H9 (cell line): ENCODE measurements around the gene ATF1. TPM values are rescaled to one million over a fixed set of nuclear protein-coding genes. Genes with fewer than 3 reads are reported as not detected.

Experiments used
- DNase-seq: peaks from one replicate; pipeline ENCODE4 v3.0.0-alpha.2; 2017
- H2AFZ ChIP-seq: one replicate; pipeline ENCODE4 v1.6.1; 2013; ENCODE audit warnings: mild to moderate bottlenecking, low read length, control low read depth, moderate library complexity
- H2AK5ac ChIP-seq: 2 replicates; pipeline ENCODE4 v1.6.1; 2013; ENCODE audit warnings: low read length, control low read depth, mixed read lengths; ENCODE audit not compliant: insufficient read length
- H2BK120ac ChIP-seq: one replicate; pipeline ENCODE4 v1.6.1; 2013; ENCODE audit warnings: low read depth, mild to moderate bottlenecking, low read length, control low read depth, inconsistent platforms; ENCODE audit not compliant: poor library complexity, severe bottlenecking
- H2BK12ac ChIP-seq: 2 replicates; pipeline ENCODE4 v1.6.1; 2013; ENCODE audit warnings: low read length, control low read depth, mixed read lengths, low read depth; ENCODE audit not compliant: insufficient read length
- H2BK15ac ChIP-seq: 2 replicates; pipeline ENCODE4 v1.6.1; 2013; ENCODE audit warnings: low read depth, low read length, control low read depth
- H2BK20ac ChIP-seq: one replicate; pipeline ENCODE4 v1.6.1; 2013; ENCODE audit warnings: low read depth, mild to moderate bottlenecking, low read length, control low read depth, inconsistent platforms; ENCODE audit not compliant: poor library complexity, severe bottlenecking
- H2BK5ac ChIP-seq: 2 replicates; pipeline ENCODE4 v1.6.1; 2013; ENCODE audit warnings: low read length, control low read depth, mixed read lengths; ENCODE audit not compliant: insufficient read length
- H3K14ac ChIP-seq: 2 replicates; pipeline ENCODE4 v1.6.1; 2013; ENCODE audit warnings: low read length, control low read depth; ENCODE audit not compliant: insufficient read depth
- H3K18ac ChIP-seq: 2 replicates; pipeline ENCODE4 v1.6.1; 2013; ENCODE audit warnings: low read depth, mild to moderate bottlenecking, mixed read lengths, low read length, control low read depth; ENCODE audit not compliant: insufficient read length
- H3K23ac ChIP-seq: 2 replicates; pipeline ENCODE4 v1.6.1; 2013; ENCODE audit warnings: low read length, control low read depth, mixed read lengths, low read depth; ENCODE audit not compliant: insufficient read length
- H3K23me2 ChIP-seq: 2 replicates; pipeline ENCODE4 v1.6.1; 2013; ENCODE audit warnings: low read depth, mild to moderate bottlenecking, mixed read lengths, low read length, control low read depth; ENCODE audit not compliant: insufficient read length, poor library complexity, severe bottlenecking
- H3K27ac ChIP-seq: 2 replicates; pipeline ENCODE4 v1.5.1; 2013; ENCODE audit warnings: low read length, control low read depth, mixed read lengths, low read depth; ENCODE audit not compliant: insufficient read length
- H3K27me3 ChIP-seq: 2 replicates; pipeline ENCODE4 v1.6.1; 2013; ENCODE audit warnings: low read length, control low read depth, inconsistent platforms; ENCODE audit not compliant: insufficient read depth
- H3K4ac ChIP-seq: 2 replicates; pipeline ENCODE4 v1.6.1; 2013; ENCODE audit warnings: low read depth, mild to moderate bottlenecking, control low read depth, inconsistent platforms, low read length, moderate library complexity
- H3K4me1 ChIP-seq: 2 replicates; pipeline ENCODE4 v1.6.1; 2013; ENCODE audit warnings: low read length, control low read depth, inconsistent platforms; ENCODE audit not compliant: insufficient read depth
- H3K4me2 ChIP-seq: 2 replicates; pipeline ENCODE4 v1.6.1; 2013; ENCODE audit warnings: low read length, control low read depth, mixed read lengths; ENCODE audit not compliant: insufficient read length, insufficient read depth
- H3K56ac ChIP-seq: 2 replicates; pipeline ENCODE4 v1.6.1; 2013; ENCODE audit warnings: low read depth, mild to moderate bottlenecking, mixed read lengths, low read length, control low read depth; ENCODE audit not compliant: insufficient read length
- H3K79me1 ChIP-seq: 2 replicates; pipeline ENCODE4 v1.6.1; 2013; ENCODE audit warnings: low read depth, mild to moderate bottlenecking, moderate library complexity, low read length, control low read depth, inconsistent platforms; ENCODE audit not compliant: insufficient read depth, poor library complexity, severe bottlenecking
- H3K79me2 ChIP-seq: 2 replicates; pipeline ENCODE4 v1.6.1; 2013; ENCODE audit warnings: low read length, control low read depth, inconsistent platforms; ENCODE audit not compliant: insufficient read depth
- H3K9ac ChIP-seq: 2 replicates; pipeline ENCODE4 v1.6.1; 2013; ENCODE audit warnings: low read length, control low read depth, mixed read lengths; ENCODE audit not compliant: insufficient read length; ENCODE audit errors: extremely low read depth
- H3K9me3 ChIP-seq: one replicate; pipeline ENCODE4 v1.6.1; 2013; ENCODE audit warnings: low read depth, low read length, inconsistent platforms; ENCODE audit not compliant: control insufficient read depth
- H3T11ph ChIP-seq: one replicate; pipeline ENCODE4 v1.6.1; 2013; ENCODE audit warnings: mild to moderate bottlenecking, low read length, control low read depth, inconsistent platforms
- H4K20me1 ChIP-seq: one replicate; pipeline ENCODE4 v1.6.1; 2013; ENCODE audit not compliant: control insufficient read depth, insufficient read length, insufficient read depth
- H4K5ac ChIP-seq: 2 replicates; pipeline ENCODE4 v1.6.1; 2013; ENCODE audit warnings: low read depth, mild to moderate bottlenecking, mixed read lengths, low read length, control low read depth; ENCODE audit not compliant: insufficient read length
- H4K8ac ChIP-seq: replicated peaks from 2 replicates; pipeline ENCODE4 v1.6.1; 2013; ENCODE audit warnings: low read length, control low read depth, mixed read lengths, low read depth; ENCODE audit not compliant: insufficient read length
- H4K91ac ChIP-seq: 2 replicates; pipeline ENCODE4 v1.6.1; 2013; ENCODE audit warnings: low read depth, mild to moderate bottlenecking, moderate library complexity, mixed read lengths, low read length, control low read depth; ENCODE audit not compliant: insufficient read length
- H3K27ac Mint-ChIP-seq, 3 experiments: 2 replicates in 2 of 3; 3 replicates in 1 of 3; pipeline ENCODE4 v1.8.0; 2020 to 2021; ENCODE audit warnings: mixed read lengths in 3 of 3, mild to moderate bottlenecking in 1 of 3, moderate library complexity in 1 of 3
- H3K27me3 Mint-ChIP-seq: 2 replicates; pipeline ENCODE4 v1.8.0; 2021; ENCODE audit warnings: low read depth, mild to moderate bottlenecking, moderate library complexity, mixed read lengths
- H3K36me3 Mint-ChIP-seq, 3 experiments: 2 replicates in 2 of 3; 3 replicates in 1 of 3; pipeline ENCODE4 v1.8.0; 2020 to 2021; ENCODE audit warnings: low read depth in 3 of 3, mixed read lengths in 3 of 3; ENCODE audit not compliant: insufficient read depth in 1 of 3
- H3K4me1 Mint-ChIP-seq, 2 experiments: 2 replicates each; pipeline ENCODE4 v1.8.0; 2020; ENCODE audit warnings: mixed read lengths in 2 of 2
- H3K4me3 Mint-ChIP-seq, 2 experiments: 2 replicates in 1 of 2; 3 replicates in 1 of 2; pipeline ENCODE4 v1.8.0; 2020 to 2021; ENCODE audit warnings: mild to moderate bottlenecking in 2 of 2, mixed read lengths in 2 of 2, moderate library complexity in 1 of 2
- H3K9me3 Mint-ChIP-seq, 2 experiments: 2 replicates in 1 of 2; 3 replicates in 1 of 2; pipeline ENCODE4 v1.8.0; 2020; ENCODE audit warnings: mild to moderate bottlenecking in 2 of 2, mixed read lengths in 2 of 2, moderate library complexity in 1 of 2
- CTCF ChIP-seq: fragments of 200-600 bp; sonication (generic); conservative IDR thresholded peaks from 3 replicates; pipeline ENCODE4 v1.8.0; 2021; ENCODE audit warnings: antibody characterized with exemption, mild to moderate bottlenecking
- WGBS: extraction: QIAGEN DNeasy Blood & Tissue Kit; methylation state at CpG from one replicate; pipeline ENCODE4 v1.1.7; 2013; ENCODE audit warnings: missing lambda C conversion rate, low lambda C conversion rate, mixed read lengths; ENCODE audit not compliant: insufficient read length; ENCODE audit errors: extremely low coverage; 5-methylcytosine and 5-hydroxymethylcytosine counted together
- total RNA-seq: library from RNA; stranded (reverse); gene quantifications from 2 replicates; pipeline ENCODE4 v1.2.1, GENCODE V29; 2021

The ATF1 gene
- total RNA-seq, 1 experiment from 2014 or later: 47.8 TPM

- Mint-ChIP-seq H3K4me1 (no peaks in the 10 kb centered on the region), H3K36me3 (peaks cover 23 to 60% (median 54%) of the 10 kb centered on the region in 3 experiments; a peak in 6 of 7 replicates), H3K27me3 (no peaks in the 10 kb centered on the region), H3K4me3 (no peak overlapping the region), H3K27ac (no peak overlapping the region), H3K9me3 (no peaks in the 10 kb centered on the region)
- no peak overlapping the region for H4K91ac ChIP-seq
- no peak overlapping the region for H3K56ac ChIP-seq
- H2BK120ac ChIP-seq: no peak overlapping the region
- no peak overlapping the region for H4K8ac ChIP-seq
- no peak overlapping the region for H2BK15ac ChIP-seq
- no peak overlapping the region for H3K27ac ChIP-seq
- H3K4ac ChIP-seq: no peak overlapping the region
- H4K5ac ChIP-seq: no peak overlapping the region
- no peak for DNase-seq
- no peak overlapping the region for H3K18ac ChIP-seq
- no peaks in the 10 kb centered on the region for H3K27me3 ChIP-seq
- TF ChIP-seq CTCF: no peak
- no peak overlapping the region for H2BK20ac ChIP-seq
- H3K23ac ChIP-seq: no peak overlapping the region
- H4K20me1 ChIP-seq: no peaks in the 10 kb centered on the region
- H3K14ac ChIP-seq: no peak overlapping the region
- H2BK12ac ChIP-seq: no peak overlapping the region
- H2BK5ac ChIP-seq: no peak overlapping the region
- H3K4me1 ChIP-seq: no peaks in the 10 kb centered on the region
- H2AFZ ChIP-seq: no peak overlapping the region
- no peaks in the 10 kb centered on the region for H3K79me1 ChIP-seq
- no peaks in the 10 kb centered on the region for H3K23me2 ChIP-seq
- no peak overlapping the region for H2AK5ac ChIP-seq
- H3K79me2 ChIP-seq: no peaks in the 10 kb centered on the region
- no peaks in the 10 kb centered on the region for H3K9me3 ChIP-seq
- no peak overlapping the region for H3K9ac ChIP-seq
- no CpG with 5 or more reads among the region's 7 CpGs for WGBS
- H3T11ph ChIP-seq: no peak overlapping the region
- no peak overlapping the region for H3K4me2 ChIP-seq
Measured at GRCh38 chr12:50728417-50728816, 35.5 kb upstream of the ATF1 start.
